ENCODE results near the gene SLC38A9.

The SLC38A9 gene

DNA sequence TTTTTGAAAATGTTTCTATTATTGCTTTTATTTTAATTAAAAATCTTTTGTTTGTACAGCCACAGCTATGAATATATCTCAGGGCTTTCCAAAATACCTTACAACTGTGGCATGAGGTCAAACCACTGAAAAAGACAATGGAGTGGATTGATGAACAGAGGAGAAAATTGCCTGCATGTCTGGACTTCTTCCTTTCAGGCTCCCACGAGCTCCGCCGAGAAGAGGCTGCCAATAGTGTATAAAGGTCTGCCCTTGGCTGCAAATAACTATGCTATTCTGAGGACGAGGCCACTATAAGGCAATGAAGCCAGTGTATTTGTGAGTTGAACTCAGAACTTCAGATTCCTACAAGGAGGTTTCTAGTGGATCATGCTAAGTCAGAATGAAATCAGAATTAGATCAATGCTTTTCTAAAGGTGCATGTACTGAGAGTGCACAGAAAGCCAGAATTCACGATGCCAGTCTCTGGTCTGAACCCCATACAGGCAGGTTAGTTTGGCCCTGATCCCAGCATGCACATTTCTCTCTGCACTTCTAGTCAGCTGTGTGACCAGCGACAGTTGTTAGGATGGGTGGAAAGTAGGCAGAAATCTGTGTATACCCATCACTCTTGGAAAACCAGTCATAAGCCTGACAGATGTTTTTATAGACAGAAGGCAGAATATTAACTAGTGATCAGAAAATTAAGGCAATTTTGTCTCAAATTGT lies 134.6 kb downstream of the SLC38A9 start:
- DNase-seq = no peak

DNA sequence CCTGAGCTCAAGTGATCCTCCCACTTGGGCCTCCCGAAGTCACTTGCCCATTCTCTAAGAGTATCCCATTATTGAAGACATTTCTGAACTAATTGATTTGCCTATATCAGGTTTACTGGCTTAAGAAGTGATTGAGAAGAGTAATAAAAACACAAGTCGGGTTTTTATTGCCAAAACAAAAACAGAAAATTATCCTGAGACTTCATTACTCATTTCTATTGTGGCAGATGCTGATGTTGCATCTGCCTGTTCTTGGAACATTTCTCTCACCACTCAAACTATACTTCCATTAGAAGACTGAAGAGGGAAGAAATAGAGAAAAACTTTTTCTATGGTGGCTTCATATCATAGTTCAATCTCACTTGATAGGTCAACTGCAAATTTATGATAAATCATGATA lies 135.5 kb downstream of the SLC38A9 start:
- DNase-seq = no peak

Measured in stimulated activated naive CD4-positive, alpha-beta T cell (primary cell).